NCI-H748 (cell line): ENCODE results near the gene COQ4.
A peak's percentile ranks its signal among the peaks of the same experiment; 100 is the strongest.
"Not testable (repeated sequence)": the region's sequence is repeated elsewhere in the genome, so short reads cannot be mapped to it uniquely, and the experiment has no call there.

Source experiments
- DNase-seq: peaks from one replicate; lab custom pipeline; 2025; ENCODE audit not compliant: unreplicated experiment; lab: John Stamatoyannopoulos, UW

Gene COQ4

GRCh38 chr9:128298535-128299482 lies 23.8 kb upstream of the COQ4 start:
- DNase-seq, result no peak

GRCh38 chr9:128304136-128304970 lies 18.3 kb upstream of the COQ4 start:
- DNase-seq, result no peak

GRCh38 chr9:128304971-128305288 lies 17.7 kb upstream of the COQ4 start:
- DNase-seq, result no peak

GRCh38 chr9:128309551-128309950 lies 13.1 kb upstream of the COQ4 start:
- no peak for DNase-seq

- no peak for DNase-seq
These were observed 12.2 kb upstream of the COQ4 start for GRCh38 chr9:128310461-128310860.

- DNase-seq, result no peak
These were observed 7.9 kb upstream of the COQ4 start for GRCh38 chr9:128314697-128315096.

GRCh38 chr9:128316421-128316820 lies 6.2 kb upstream of the COQ4 start:
- no peak for DNase-seq

- no peak for DNase-seq
These were observed 5.0 kb upstream of the COQ4 start for GRCh38 chr9:128317629-128318028.

- DNase-seq, result no peak
These were observed 1.3 kb upstream of the COQ4 start for GRCh38 chr9:128321343-128321742.

GRCh38 chr9:128321879-128322403 lies 698 bp upstream of the COQ4 start:
- DNase-seq, result no peak

GRCh38 chr9:128323212-128323730 lies 632 bp downstream of the COQ4 start:
- DNase-seq, result no peak

- no peak for DNase-seq
These were observed 1.2 kb downstream of the COQ4 start for GRCh38 chr9:128323791-128324190.

- no peak for DNase-seq
These were observed 1.8 kb downstream of the COQ4 start for GRCh38 chr9:128324401-128324800.

GRCh38 chr9:128325629-128326028 lies 3.0 kb downstream of the COQ4 start:
- no peak for DNase-seq

GRCh38 chr9:128333451-128333869 lies 10.8 kb downstream of the COQ4 start:
- DNase-seq, result no peak

- DNase-seq, result no peak
These were observed 12.5 kb downstream of the COQ4 start for GRCh38 chr9:128335161-128335560.

- DNase-seq, result no peak
These were observed 13.3 kb downstream of the COQ4 start for GRCh38 chr9:128335914-128336313.

- DNase-seq, result no peak
These were observed 15.3 kb downstream of the COQ4 start for GRCh38 chr9:128337936-128338335.

GRCh38 chr9:128338852-128339614 lies 16.4 kb downstream of the COQ4 start:
- DNase-seq, result not testable (repeated sequence)

- DNase-seq, result peak; percentile 90
These were observed 17.4 kb downstream of the COQ4 start, which contains the start of gene SLC27A4 for GRCh38 chr9:128339761-128340690. TSS of gene SLC27A4 (plus strand) at chr9:128340527. CDS start at chr9:128343133, 2,606 bp downstream.
